NT2/D1 (cell line): ENCODE results near the gene PSMB5.

ENCODE experiments used
- DNase-seq: peaks from one replicate; pipeline ENCODE4 v3.0.0-alpha.2; 2011; ENCODE audit warnings: low read depth, low spot score
- H3K27me3 ChIP-seq: 2 replicates; pipeline ENCODE4 v1.6.0; 2011; ENCODE audit warnings: mild to moderate bottlenecking; ENCODE audit not compliant: insufficient read length, insufficient read depth
- H3K36me3 ChIP-seq: 2 replicates; pipeline ENCODE4 v1.6.1; 2011; ENCODE audit warnings: mild to moderate bottlenecking, low read length, mixed read lengths; ENCODE audit not compliant: insufficient read depth, insufficient read length
- H3K4me1 ChIP-seq: 2 replicates; pipeline ENCODE4 v1.5.1; 2011; ENCODE audit not compliant: insufficient read depth, insufficient read length
- H3K4me3 ChIP-seq: 2 replicates; pipeline ENCODE4 v1.5.1; 2011; ENCODE audit warnings: low read depth; ENCODE audit not compliant: insufficient read length
- H3K9ac ChIP-seq: 2 replicates; pipeline ENCODE4 v1.6.0; 2011; ENCODE audit warnings: low read depth; ENCODE audit not compliant: insufficient read length
- H3K9me3 ChIP-seq: 2 replicates; pipeline ENCODE4 v1.5.1; 2011; ENCODE audit warnings: mild to moderate bottlenecking, low read length; ENCODE audit not compliant: insufficient read depth
- SUZ12 ChIP-seq: IDR thresholded peaks from 2 replicates; pipeline ENCODE4 v1.6.1; 2011; ENCODE audit not compliant: insufficient read length, insufficient read depth; ENCODE audit errors: extremely low read depth
- YY1 ChIP-seq: IDR thresholded peaks from 2 replicates; pipeline ENCODE4 v1.6.1; 2011; ENCODE audit not compliant: insufficient read length, insufficient read depth
- ZNF274 ChIP-seq: IDR thresholded peaks from 2 replicates; pipeline ENCODE4 v1.6.1; 2011; ENCODE audit warnings: mild to moderate bottlenecking, low read depth, low read length

PSMB5 gene

DNA sequence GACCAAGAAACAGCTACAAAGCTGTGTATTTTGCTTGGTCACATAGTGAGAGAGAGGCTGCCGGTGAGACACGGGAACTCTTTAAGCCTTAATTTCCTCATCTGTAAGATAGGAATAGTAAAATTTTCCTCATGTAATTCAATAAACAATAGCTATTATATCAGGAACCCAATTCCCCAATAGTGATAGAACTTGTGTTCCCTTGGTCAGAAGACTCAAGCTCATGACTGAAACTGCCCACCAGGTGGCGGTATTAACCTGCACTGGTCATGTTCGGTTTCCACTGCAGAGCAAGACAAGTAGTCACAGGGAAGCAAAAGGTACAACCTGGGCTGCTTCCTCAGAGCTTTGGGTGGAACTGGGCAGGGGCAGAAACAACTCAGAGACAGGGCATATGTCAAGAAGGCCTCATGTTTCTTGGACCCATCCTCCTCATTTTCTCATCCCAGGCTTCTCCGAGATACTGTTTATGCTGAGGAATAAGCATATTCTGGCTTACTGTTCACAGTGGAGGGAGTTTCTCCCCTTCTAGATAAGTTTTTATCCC, 48.1 kb downstream of the PSMB5 start:
- no peak overlapping the region for H3K4me3 ChIP-seq
- no peak overlapping the region for H3K9ac ChIP-seq
- DNase-seq: peak; percentile 80
- no peaks in the 10 kb centered on the region for H3K27me3 ChIP-seq
- H3K36me3 ChIP-seq: peaks cover 7% of the 10 kb centered on the region
- no peaks in the 10 kb centered on the region for H3K9me3 ChIP-seq
- peaks cover 3% of the 10 kb centered on the region for H3K4me1 ChIP-seq
- TF ChIP-seq SUZ12 (no peak), ZNF274 (no peak), YY1 (no peak)

DNA sequence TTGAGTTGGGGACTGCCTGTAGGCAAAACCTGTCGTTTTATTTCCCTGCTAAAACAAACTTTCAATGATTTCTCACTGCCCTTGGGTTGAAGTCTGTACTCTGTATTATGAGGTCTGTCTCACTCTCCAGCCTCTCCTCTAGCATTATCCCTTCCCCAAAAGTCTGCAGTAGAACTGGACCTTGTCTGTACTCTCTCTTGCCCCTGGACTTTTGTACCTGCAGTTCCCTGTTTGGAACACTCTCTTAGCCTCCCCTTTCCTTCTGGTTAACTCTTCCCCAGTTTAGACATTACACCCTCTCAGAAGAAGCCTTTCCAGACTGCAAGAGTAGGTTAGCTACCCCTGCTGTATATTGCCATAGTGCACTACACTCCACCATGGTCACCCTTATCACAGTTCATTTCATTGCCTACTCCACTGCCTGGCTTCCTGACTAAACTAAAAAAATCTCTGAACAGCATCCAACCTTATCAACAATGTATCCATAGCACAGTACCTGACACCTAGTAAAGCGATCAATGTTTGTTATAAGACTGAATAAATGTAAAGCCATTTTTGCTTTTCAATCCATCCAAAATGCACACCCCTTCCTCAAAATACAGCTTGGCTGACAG, 48.7 kb downstream of the PSMB5 start:
- peaks cover 7% of the 10 kb centered on the region for H3K36me3 ChIP-seq
- no peaks in the 10 kb centered on the region for H3K9me3 ChIP-seq
- H3K27me3 ChIP-seq: no peaks in the 10 kb centered on the region
- no peak for DNase-seq
- no peak overlapping the region for H3K9ac ChIP-seq
- no peak overlapping the region for H3K4me3 ChIP-seq
- H3K4me1 ChIP-seq: peaks cover 3% of the 10 kb centered on the region
- TF ChIP-seq SUZ12 (no peak), ZNF274 (no peak), YY1 (no peak)

DNA sequence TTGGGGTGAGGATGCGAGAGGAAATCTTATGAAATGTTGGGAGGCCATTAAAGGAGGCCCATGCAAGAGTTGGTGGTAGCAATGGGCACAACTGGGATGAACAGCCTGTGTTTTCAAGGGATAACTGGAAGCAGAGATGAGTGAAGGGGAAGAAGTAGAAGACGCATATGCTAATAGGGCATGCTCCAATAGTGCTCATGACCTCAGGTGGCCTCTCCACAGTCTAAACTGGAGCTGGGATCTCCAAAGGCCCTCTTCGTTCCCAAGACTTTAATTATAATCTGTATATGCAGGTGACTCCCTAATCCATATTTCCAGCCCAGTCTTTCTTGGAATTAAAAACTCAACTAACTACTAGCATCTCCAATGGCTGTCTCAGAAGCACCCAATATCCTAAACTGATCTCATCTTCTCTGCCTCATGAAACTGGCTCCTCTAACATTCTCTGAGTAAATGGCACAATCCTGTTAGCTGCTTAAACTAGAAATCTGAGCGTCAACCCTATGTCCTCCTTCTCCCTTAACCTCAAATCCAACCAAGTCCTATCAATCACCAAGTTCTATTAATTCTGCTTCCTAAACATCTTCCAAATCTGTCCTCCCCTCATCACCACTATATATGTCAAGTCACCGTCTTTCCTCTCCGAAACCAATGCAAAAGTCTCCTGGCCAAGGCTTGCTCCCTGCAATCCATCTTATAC, 49.6 kb downstream of the PSMB5 start:
- H3K27me3 ChIP-seq: no peaks in the 10 kb centered on the region
- H3K9ac ChIP-seq: no peak overlapping the region
- H3K4me1 ChIP-seq: peaks cover 4% of the 10 kb centered on the region
- no peak for DNase-seq
- H3K9me3 ChIP-seq: no peaks in the 10 kb centered on the region
- peaks cover 7% of the 10 kb centered on the region for H3K36me3 ChIP-seq
- H3K4me3 ChIP-seq: no peak overlapping the region
- no peak for TF ChIP-seq ZNF274
- TF ChIP-seq SUZ12: no peak
- no peak for TF ChIP-seq YY1

DNA sequence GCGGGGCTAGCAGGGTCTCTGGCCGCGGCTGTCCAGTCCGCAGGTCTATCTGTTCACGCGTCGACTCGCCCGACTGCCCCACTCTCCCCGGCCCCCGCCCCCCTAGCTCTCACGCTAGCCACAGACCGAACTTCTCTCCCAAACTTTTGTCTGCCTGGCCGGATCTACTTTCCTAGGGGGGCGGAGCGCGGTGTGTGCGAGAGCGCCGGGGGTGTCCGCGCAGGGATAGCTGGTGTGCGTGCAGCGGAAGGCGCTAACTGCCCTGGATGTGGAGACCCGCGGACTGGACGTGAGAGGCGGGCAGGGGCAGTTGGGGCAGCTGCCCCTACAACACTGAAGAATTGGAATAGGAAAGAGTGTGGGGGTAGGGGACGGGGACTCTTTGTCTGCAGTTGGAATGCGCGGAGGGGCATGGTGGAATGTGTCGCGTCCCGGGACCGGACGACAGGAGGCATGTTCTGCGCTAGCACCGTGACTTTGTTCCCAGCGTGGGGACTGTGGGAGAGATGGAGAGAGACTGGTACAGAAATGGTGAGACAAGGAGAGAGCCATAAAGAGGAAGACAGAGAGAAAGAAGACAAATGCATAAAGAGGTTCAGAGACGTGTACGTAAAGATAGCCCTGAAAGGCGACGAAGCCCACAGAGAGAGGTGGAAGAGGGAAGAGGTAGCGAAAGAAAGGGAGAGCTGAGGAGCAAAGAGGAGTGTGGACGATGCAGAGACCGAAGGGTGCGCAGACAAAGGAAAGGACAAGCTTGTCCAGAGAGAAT, 52.0 kb downstream of the PSMB5 start, which contains the start of gene AJUBA:
Gene AJUBA (minus strand): TSS at position 75 of the 769 bp plus-strand sequence. CDS start 285 bp downstream, outside the sequence.
- no peak for DNase-seq
- peaks cover 11% of the 10 kb centered on the region for H3K4me1 ChIP-seq
- TF ChIP-seq ZNF274 (no peak), YY1 (no peak), SUZ12 (no peak)
- H3K9ac ChIP-seq: peak within 1 kb of the TSS; percentile 3
- no peaks in the 10 kb centered on the region for H3K27me3 ChIP-seq
- H3K4me3 ChIP-seq: no peak within 1 kb of the TSS
- H3K9me3 ChIP-seq: no peaks in the 10 kb centered on the region
- peaks cover 4% of the 10 kb centered on the region for H3K36me3 ChIP-seq

DNA sequence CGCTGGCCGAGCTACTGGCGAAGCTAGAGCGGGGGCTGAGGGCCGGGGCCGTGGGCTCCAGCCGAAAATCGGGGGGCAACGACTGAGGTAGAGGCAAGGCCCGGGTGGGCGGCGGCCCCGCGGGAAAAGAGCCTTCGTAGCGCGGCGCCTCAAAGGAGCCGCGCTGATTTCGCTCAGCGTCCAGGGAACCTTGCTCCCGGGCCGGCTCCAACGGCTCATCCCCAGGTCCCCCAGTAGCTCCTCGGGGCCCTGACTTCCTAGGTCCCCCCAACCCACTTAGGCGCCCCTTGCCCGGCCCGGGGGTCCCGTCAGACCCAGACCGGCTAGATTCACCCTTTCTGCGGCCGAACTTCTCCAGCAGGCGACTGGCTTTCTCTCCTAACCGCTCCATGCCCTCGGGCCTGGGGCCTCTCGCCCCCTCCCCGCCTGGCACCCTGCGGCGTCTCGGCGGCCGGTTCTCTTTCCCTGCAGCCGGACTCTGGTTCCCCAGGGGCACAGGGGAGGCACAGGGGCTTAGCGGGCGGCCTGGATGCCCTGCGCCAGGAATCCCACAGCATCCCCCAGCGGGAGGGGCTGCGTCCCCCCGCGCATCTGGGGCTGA, 52.7 kb downstream of the PSMB5 start:
- Histone ChIP-seq H3K9ac (peak overlapping the region; percentile 3), H3K4me3 (no peak overlapping the region), H3K36me3 (no peaks in the 10 kb centered on the region), H3K4me1 (peaks cover 15% of the 10 kb centered on the region), H3K27me3 (no peaks in the 10 kb centered on the region), H3K9me3 (no peaks in the 10 kb centered on the region)
- no peak for DNase-seq
- TF ChIP-seq YY1 (no peak), SUZ12 (no peak), ZNF274 (no peak)

DNA sequence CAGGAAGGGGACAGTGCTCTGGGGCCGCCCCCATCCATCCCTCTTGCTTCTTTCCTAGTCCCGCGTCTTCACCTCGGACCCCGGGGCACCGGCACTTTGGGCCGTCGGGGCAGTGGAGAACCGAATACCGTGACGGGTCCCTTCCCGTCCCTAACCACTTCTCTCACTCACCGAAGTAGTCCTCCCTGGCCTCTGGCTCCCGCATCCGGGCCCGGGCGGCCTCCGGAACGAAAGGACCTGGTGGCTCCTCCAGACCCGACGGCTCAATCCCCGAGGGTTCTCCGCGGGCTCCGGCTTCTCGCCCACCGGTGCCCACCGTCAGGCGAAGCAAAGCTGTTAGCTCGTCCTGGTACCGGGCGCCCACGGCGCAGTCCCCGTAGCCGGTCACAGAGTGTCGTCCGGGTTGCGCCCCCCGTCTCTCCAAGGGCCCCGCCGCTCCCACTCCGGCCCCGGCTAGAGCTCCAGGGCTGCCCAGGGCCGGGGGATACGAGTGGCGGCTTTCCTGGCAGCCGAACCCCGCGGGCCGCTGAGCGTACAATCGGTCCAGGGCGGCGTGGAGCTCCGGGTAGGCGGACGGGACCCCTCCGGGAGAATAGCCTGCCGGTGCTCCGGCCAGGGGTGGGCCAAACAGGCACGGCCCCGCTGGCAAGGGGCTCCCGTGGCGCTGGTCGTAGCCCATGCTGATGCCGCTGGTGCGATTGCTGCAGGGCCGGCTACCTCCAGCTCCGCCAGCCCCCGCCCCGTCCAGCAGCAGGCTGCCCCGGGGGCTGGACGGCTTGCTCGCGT, 53.4 kb downstream of the PSMB5 start:
- Histone ChIP-seq H3K9ac (no peak overlapping the region), H3K4me1 (peaks cover 17% of the 10 kb centered on the region), H3K4me3 (no peak overlapping the region), H3K36me3 (no peaks in the 10 kb centered on the region), H3K9me3 (no peaks in the 10 kb centered on the region), H3K27me3 (no peaks in the 10 kb centered on the region)
- TF ChIP-seq SUZ12 (no peak), ZNF274 (no peak), YY1 (no peak)
- no peak for DNase-seq
